GM12864 (cell line): Measurements from ENCODE around the gene EGFL8.

Source experiments
- DNase-seq: peaks from one replicate; pipeline ENCODE4 v3.0.0-alpha.2; 2011; ENCODE audit warnings: low read depth
- H3K4me3 ChIP-seq: 2 replicates; pipeline ENCODE4 v1.5.1; 2011; ENCODE audit warnings: mild to moderate bottlenecking, low read depth, low read length, control low read depth
- TF ChIP-seq, protein P1 (sequence below): IDR thresholded peaks from 2 replicates; pipeline ENCODE4 v1.5.1; 2011; ENCODE audit warnings: low read depth, mild to moderate bottlenecking, moderate library complexity, low read length, control low read depth, inconsistent platforms; ENCODE audit errors: missing control alignments

The EGFL8 gene

DNA sequence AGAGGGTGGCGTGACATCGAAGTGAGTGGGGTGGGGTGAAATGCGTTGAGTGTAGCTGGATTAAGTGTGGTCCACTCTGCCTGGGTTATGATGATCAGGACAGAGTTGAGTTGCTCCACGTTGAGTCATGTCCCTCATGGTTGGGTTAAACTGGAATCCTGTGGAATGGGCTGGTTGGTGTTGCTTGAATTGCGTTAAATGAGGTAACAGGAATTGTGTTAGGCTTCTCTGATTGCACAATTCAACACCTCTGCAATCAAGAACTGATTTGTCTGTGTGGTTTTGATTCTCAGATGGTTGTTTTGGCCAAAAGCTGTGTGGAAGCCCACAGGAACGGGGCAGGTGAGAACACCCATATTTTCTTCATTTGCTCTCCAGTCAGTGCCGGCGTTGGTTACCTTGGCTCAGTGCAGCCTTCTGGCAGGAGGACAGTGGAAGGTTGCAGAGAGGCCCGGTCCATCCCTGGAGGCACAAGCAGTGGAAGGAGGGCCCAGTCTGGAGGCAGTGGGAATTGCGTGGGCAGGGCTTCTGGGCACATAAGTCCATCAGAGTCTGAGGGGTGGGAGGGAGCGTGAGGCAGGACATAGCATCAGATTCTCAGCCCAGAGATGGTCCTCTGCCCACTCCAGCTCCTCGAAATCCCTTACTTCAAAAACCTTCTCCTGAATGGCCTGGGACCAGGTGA is 47.8 kb downstream of the EGFL8 start:
- no peak overlapping the region for H3K4me3 ChIP-seq
- DNase-seq = no peak
- TF ChIP-seq, protein P1, sequence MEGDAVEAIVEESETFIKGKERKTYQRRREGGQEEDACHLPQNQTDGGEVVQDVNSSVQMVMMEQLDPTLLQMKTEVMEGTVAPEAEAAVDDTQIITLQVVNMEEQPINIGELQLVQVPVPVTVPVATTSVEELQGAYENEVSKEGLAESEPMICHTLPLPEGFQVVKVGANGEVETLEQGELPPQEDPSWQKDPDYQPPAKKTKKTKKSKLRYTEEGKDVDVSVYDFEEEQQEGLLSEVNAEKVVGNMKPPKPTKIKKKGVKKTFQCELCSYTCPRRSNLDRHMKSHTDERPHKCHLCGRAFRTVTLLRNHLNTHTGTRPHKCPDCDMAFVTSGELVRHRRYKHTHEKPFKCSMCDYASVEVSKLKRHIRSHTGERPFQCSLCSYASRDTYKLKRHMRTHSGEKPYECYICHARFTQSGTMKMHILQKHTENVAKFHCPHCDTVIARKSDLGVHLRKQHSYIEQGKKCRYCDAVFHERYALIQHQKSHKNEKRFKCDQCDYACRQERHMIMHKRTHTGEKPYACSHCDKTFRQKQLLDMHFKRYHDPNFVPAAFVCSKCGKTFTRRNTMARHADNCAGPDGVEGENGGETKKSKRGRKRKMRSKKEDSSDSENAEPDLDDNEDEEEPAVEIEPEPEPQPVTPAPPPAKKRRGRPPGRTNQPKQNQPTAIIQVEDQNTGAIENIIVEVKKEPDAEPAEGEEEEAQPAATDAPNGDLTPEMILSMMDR = no peak

DNA sequence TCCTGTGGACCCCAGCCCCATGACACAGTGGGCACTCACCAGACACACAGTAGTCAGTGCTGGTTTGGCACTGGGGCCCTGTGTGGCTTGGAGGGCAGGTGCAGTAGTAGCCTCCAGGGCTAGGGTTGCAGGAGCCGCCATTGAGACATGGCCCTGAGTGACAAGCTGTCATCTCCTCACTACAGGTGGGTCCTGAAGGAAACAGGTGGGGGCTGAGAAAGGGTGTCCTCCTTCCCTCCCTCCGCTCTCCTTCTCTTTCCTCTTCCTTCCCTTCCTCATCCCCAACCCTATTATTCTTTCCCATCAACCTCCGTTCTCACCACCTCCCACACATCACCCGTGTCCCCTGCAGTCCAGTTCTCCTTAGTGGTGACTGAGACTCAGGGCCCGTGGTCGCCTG is 49.3 kb downstream of the EGFL8 start:
- TF ChIP-seq, protein P1 = no peak
- H3K4me3 ChIP-seq = no peak overlapping the region
- DNase-seq = no peak

DNA sequence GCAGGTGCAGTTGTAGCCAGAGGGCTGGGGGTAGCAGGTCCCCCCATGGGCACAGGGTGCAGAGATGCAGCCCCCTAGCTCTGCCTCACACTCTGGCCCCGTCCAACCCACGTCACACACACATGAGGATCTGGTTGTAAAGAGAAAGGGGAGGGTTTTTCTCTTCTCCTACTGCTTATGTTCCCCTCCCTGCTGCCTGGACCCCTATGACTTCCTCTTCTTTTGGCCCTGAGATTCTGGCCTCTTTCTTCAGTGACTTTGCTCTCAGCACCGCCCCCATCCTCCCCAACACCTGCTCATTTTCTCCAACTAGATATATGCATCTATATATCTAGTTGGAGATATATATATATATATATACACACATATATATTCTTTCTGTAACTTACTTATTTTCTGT is 49.7 kb downstream of the EGFL8 start:
- no peak overlapping the region for H3K4me3 ChIP-seq
- TF ChIP-seq, protein P1 = no peak
- no peak for DNase-seq

DNA sequence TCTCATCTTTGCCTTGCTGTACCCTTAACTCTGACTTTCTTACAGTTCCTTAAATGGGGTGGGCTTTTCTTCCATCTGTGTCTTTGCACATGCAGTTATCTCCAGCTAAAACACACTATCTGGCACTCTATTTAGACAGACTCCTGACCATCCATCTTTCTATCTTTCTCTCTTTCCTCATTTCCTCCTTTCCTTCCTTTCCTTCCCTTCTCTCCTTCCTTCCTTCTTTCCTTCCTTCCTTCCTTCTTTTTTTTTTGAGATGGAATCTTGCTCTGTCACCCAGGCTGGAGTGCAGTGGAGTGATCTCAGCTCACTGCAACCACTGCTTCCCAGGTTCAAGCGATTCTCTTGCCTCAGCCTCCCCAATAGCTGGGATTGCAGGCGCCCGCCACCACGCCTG is 51.2 kb downstream of the EGFL8 start:
- DNase-seq = no peak
- H3K4me3 ChIP-seq = no peak overlapping the region
- TF ChIP-seq, protein P1 = no peak

DNA sequence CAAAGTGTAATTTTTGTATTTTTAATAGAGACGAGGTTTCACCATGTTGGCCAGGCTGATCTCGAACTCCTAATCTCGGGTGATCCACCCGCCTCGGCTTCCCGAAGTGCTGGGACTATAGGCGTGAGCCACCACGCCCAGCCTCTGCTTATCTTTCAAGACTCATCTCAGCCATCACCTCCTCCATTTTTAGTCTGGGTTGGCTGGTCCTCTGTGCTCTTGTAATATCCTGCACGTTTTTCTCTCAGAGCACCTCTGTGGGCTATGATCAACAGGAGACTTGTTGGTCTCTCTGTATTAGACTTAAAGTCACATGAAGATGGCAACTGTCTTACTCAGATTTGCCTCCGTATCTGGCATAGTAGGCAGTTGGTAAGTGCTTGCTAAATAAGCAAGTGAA is 51.9 kb downstream of the EGFL8 start:
- TF ChIP-seq, protein P1 = no peak
- no peak overlapping the region for H3K4me3 ChIP-seq
- no peak for DNase-seq

DNA sequence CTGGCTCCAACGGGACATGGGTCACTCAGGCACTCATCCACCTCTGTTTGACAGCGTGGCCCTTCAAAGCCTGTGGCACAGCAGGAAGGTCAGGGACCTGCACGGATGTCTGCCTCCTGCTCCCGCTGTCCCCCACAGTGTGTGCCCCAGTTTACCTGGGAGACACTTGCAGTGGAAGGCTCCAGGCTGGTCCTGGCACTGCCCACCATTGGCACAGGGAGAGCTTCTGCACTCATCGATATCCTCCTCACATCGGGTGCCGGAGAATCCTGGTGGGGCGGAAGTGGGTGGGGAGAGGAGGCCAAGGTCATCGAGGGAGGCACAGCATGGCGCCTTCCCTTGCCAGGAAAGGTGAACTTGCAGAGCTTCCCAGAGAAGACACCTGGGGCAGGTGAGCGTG is 52.6 kb downstream of the EGFL8 start:
- TF ChIP-seq, protein P1 = no peak
- no peak for DNase-seq
- H3K4me3 ChIP-seq = no peak overlapping the region
